GM21576 (cell line): Measurements from ENCODE around the gene CABP5.
"Not testable (repeated sequence)": the region's sequence is repeated elsewhere in the genome, so short reads cannot be mapped to it uniquely, and the experiment has no call there.

ENCODE experiments used
- ATAC-seq: cut with Tn5 transposase; IDR thresholded peaks from one replicate; pipeline ENCODE4 v1.9.1; 2021; ENCODE audit warnings: mild to moderate bottlenecking, moderate library complexity; ENCODE audit not compliant: unreplicated experiment

The CABP5 gene

GRCh38 chr19:48043675-48044258 lies at the start of gene CABP5:
TSS of gene CABP5 (minus strand) at chr19:48044079. CDS start at chr19:48043922, 157 bp downstream.
- no peak for ATAC-seq

- not testable (repeated sequence) for ATAC-seq
Observed at GRCh38 chr19:48091111-48091718, 47.3 kb upstream of the CABP5 start.

GRCh38 chr19:48090281-48090802 lies 46.5 kb upstream of the CABP5 start:
- no peak for ATAC-seq

GRCh38 chr19:48088991-48089390 lies 45.1 kb upstream of the CABP5 start:
- ATAC-seq, result not testable (repeated sequence)

- ATAC-seq, result no peak
Observed at GRCh38 chr19:48085904-48086864, 42.3 kb upstream of the CABP5 start.

- no peak for ATAC-seq
Observed at GRCh38 chr19:48085076-48085475, 41.2 kb upstream of the CABP5 start.

- ATAC-seq, result no peak
Observed at GRCh38 chr19:48081106-48081505, 37.2 kb upstream of the CABP5 start.

GRCh38 chr19:48070177-48070769 lies 26.4 kb upstream of the CABP5 start:
- not testable (repeated sequence) for ATAC-seq

- ATAC-seq, result no peak
Observed at GRCh38 chr19:48069435-48069834, 25.6 kb upstream of the CABP5 start.

- ATAC-seq, result no peak
Observed at GRCh38 chr19:48064509-48064908, 20.6 kb upstream of the CABP5 start.

- ATAC-seq, result no peak
Observed at GRCh38 chr19:48061401-48062344, 17.8 kb upstream of the CABP5 start.

GRCh38 chr19:48060381-48060780 lies 16.5 kb upstream of the CABP5 start:
- no peak for ATAC-seq

- ATAC-seq, result no peak
Observed at GRCh38 chr19:48059331-48059730, 15.5 kb upstream of the CABP5 start.

- ATAC-seq, result no peak
Observed at GRCh38 chr19:48053856-48054255, 10.0 kb upstream of the CABP5 start.

- no peak for ATAC-seq
Observed at GRCh38 chr19:48053076-48053475, 9.2 kb upstream of the CABP5 start.

GRCh38 chr19:48051335-48052033 lies 7.6 kb upstream of the CABP5 start:
- ATAC-seq, result no peak

GRCh38 chr19:48044561-48044960 lies 682 bp upstream of the CABP5 start:
- ATAC-seq, result no peak

- ATAC-seq, result no peak
Observed at GRCh38 chr19:48041877-48042580, 1.9 kb downstream of the CABP5 start.

GRCh38 chr19:48036765-48037164 lies 7.1 kb downstream of the CABP5 start:
- ATAC-seq, result no peak
